Lower lobe of right lung (tissue), 2 donors: ENCODE results near the gene SLIT1. TPM values are rescaled to one million over a fixed set of nuclear protein-coding genes. Genes with fewer than 3 reads are reported as not detected.
"Not testable (repeated sequence)": the region's sequence is repeated elsewhere in the genome, so short reads cannot be mapped to it uniquely, and the experiment has no call there.

ENCODE experiments used
- ATAC-seq, 2 donors: fragments of 200-7000 bp; cut with Tn5 transposase; one replicate each; pipeline ENCODE4 v1.9.1; 2020 to 2022; ENCODE audit warnings: mild to moderate bottlenecking in 2 of 2, moderate library complexity in 2 of 2
- DNase-seq: peaks from one replicate; pipeline ENCODE4 v3.0.0-alpha.2; 2020
- H3K27ac ChIP-seq: fragments of 200-600 bp; one replicate; pipeline ENCODE4 v1.8.0; 2022
- H3K27me3 ChIP-seq: fragments of 200-600 bp; one replicate; pipeline ENCODE4 v1.8.0; 2022; ENCODE audit warnings: low read depth
- H3K36me3 ChIP-seq: fragments of 200-600 bp; one replicate; pipeline ENCODE4 v1.8.0; 2022; ENCODE audit warnings: mild to moderate bottlenecking
- H3K4me1 ChIP-seq: fragments of 200-600 bp; one replicate; pipeline ENCODE4 v1.8.0; 2022
- H3K4me3 ChIP-seq: fragments of 200-600 bp; one replicate; pipeline ENCODE4 v1.8.0; 2022; ENCODE audit warnings: mild to moderate bottlenecking
- H3K9me3 ChIP-seq: fragments of 200-600 bp; one replicate; pipeline ENCODE4 v1.8.0; 2022
- CTCF ChIP-seq: fragments of 200-600 bp; IDR thresholded peaks from one replicate; pipeline ENCODE4 v1.8.0; 2022; ENCODE audit warnings: antibody characterized with exemption, mild to moderate bottlenecking
- intact Hi-C: fragments of 100-400 bp; cut with DNase I; formaldehyde crosslinking; loops from one replicate; pipeline ENCODE4 v1.11.0; 2022
- total RNA-seq: library from RNA; stranded (reverse); fragmentation: NEBNext Ultra II Directional; extraction: Animal tissue kit (Norgen Biotek cat#: 25700); gene quantifications from one replicate; pipeline ENCODE4 v1.2.1, GENCODE V29; 2021
- donor health status: DM: no; HTN: yes; CAD: no; lungs with severe emphysema.

SLIT1 gene
- total RNA-seq, 1 donor from 2014 or later: 0.41 TPM

GRCh38 chr10:97037365-97038361 is 148.1 kb downstream of the SLIT1 start:
- Histone ChIP-seq H3K36me3 (no peaks in the 10 kb centered on the region), H3K27me3 (no peaks in the 10 kb centered on the region), H3K4me1 (peaks cover 13% of the 10 kb centered on the region), H3K4me3 (peak overlapping the region; percentile 54), H3K9me3 (no peaks in the 10 kb centered on the region), H3K27ac (no peak overlapping the region)
- ATAC-seq (peak; percentile 92 to 95), DNase-seq (peak; percentile 78)
- TF ChIP-seq CTCF: peak; percentile 81
- intact Hi-C loops: no loop called here

- Histone ChIP-seq H3K36me3 (no peaks in the 10 kb centered on the region), H3K27me3 (no peaks in the 10 kb centered on the region), H3K27ac (no peak overlapping the region), H3K9me3 (no peaks in the 10 kb centered on the region), H3K4me3 (no peak overlapping the region), H3K4me1 (peaks cover 13% of the 10 kb centered on the region)
- ATAC-seq (no peak), DNase-seq (no peak)
- intact Hi-C loops: no loop called here
- TF ChIP-seq CTCF: no peak
These were observed 150.6 kb downstream of the SLIT1 start for GRCh38 chr10:97034958-97035769.

- no peak overlapping the region for H3K4me3 ChIP-seq
- peaks cover 13% of the 10 kb centered on the region for H3K4me1 ChIP-seq
- intact Hi-C loops: no loop called here
- no peak for DNase-seq
- no peak for ATAC-seq
- H3K27me3 ChIP-seq: no peaks in the 10 kb centered on the region
- no peak for TF ChIP-seq CTCF
- H3K27ac ChIP-seq: no peak overlapping the region
- no peaks in the 10 kb centered on the region for H3K36me3 ChIP-seq
- no peaks in the 10 kb centered on the region for H3K9me3 ChIP-seq
These were observed 151.5 kb downstream of the SLIT1 start for GRCh38 chr10:97034301-97034700.

- H3K36me3 ChIP-seq, intact Hi-C loops, H3K9me3 ChIP-seq, H3K4me3 ChIP-seq, DNase-seq, H3K27me3 ChIP-seq, ATAC-seq, H3K27ac ChIP-seq: not testable (repeated sequence)
- H3K4me1 ChIP-seq: peaks cover 13% of the 10 kb centered on the region
These were observed 151.9 kb downstream of the SLIT1 start for GRCh38 chr10:97033841-97034240.

- no peak for TF ChIP-seq CTCF
- Histone ChIP-seq H3K9me3 (no peaks in the 10 kb centered on the region), H3K27ac (no peak overlapping the region), H3K4me3 (no peak overlapping the region), H3K36me3 (no peaks in the 10 kb centered on the region), H3K27me3 (no peaks in the 10 kb centered on the region), H3K4me1 (peaks cover 6% of the 10 kb centered on the region)
- intact Hi-C loops: no loop called here
- DNase-seq (no peak), ATAC-seq (no peak)
These were observed 153.1 kb downstream of the SLIT1 start for GRCh38 chr10:97032624-97033023.
